Skeletal muscle cell (primary cell): ENCODE measurements around the gene SCGB1C1.
A peak's percentile ranks its signal among the peaks of the same experiment; 100 is the strongest.
"Not testable (repeated sequence)": the region's sequence is repeated elsewhere in the genome, so short reads cannot be mapped to it uniquely, and the experiment has no call there.

Experiments used
- DNase-seq: peaks from one replicate; pipeline ENCODE4 v3.0.0-alpha.2; 2010; ENCODE audit warnings: low read depth
- H3K4me3 ChIP-seq: 2 replicates; pipeline ENCODE4 v1.5.1; 2011; ENCODE audit warnings: low read depth, mild to moderate bottlenecking, control low read depth, low read length, moderate library complexity

The SCGB1C1 gene

GRCh38 chr11:235997-236773 lies 43.3 kb downstream of the SCGB1C1 start, which contains the start of gene SIRT3:
TSS of gene SIRT3 (minus strand) at chr11:236342. CDS start at chr11:236328, 14 bp downstream.
- DNase-seq = peak; percentile 36
- peak within 1 kb of the TSS; percentile 100 for H3K4me3 ChIP-seq

GRCh38 chr11:236774-237767 lies 44.2 kb downstream of the SCGB1C1 start, which contains the start of gene PSMD13:
TSS of gene PSMD13 (plus strand) at chr11:236976. CDS start at chr11:237050, 74 bp downstream.
- H3K4me3 ChIP-seq = peak within 1 kb of the TSS; percentile 100
- peak; percentile 49 for DNase-seq

DNA sequence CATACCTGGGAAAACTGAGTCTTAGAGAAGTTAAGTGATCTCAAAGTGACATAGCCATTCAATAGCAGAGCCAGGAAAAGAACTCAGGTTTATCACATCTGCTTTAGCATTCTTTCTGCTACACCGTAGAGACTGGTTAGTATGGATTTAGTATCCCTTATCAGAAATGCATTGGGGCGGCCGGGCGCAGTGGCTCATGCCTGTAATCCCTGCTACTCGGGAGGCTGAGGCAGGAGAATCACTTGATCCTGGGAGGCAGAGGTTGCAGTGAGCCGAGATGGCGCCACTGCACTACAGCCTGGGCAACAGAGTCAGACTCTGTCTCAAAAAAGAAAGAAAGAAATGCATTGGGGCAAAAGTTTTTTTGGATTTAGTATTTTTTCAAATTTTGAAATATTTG lies 45.5 kb downstream of the SCGB1C1 start:
- DNase-seq, H3K4me3 ChIP-seq: not testable (repeated sequence)

- H3K4me3 ChIP-seq = no peak overlapping the region
- no peak for DNase-seq
These were observed 47.4 kb downstream of the SCGB1C1 start for GRCh38 chr11:240315-240714.

DNA sequence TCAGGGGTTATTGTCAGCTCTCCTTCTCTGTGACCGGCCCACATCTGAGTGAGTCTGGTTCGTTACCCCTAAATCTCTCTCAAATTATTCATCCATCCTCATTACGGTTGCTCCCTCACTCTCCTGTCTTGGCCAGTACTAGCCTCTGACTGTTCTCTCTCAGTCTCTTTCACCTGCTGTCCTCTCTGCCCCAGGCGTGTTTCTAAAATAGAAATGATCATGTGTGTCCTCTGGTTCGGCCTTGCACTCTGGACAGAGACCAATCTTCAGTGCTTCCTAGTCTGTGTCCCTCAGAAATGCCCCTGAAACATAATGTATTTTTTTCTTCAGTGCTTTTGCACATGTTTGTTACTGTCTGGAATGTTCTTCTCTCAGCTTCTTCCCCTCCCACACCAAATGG lies 48.8 kb downstream of the SCGB1C1 start:
- no peak overlapping the region for H3K4me3 ChIP-seq
- DNase-seq = no peak
